Vagina (tissue), 2 donors: ENCODE measurements around the gene GPI. TPM values are rescaled to one million over a fixed set of nuclear protein-coding genes. Genes with fewer than 3 reads are reported as not detected.

Source experiments
- DNase-seq, 2 donors: peaks; one replicate each; pipeline ENCODE4 v3.0.0-alpha.2; 2017; ENCODE audit errors: extremely low spot score in 2 of 2
- H3K27ac ChIP-seq: fragments of 200-600 bp; sonication (generic); one replicate; pipeline ENCODE4 v1.5.1; 2019
- H3K27me3 ChIP-seq: fragments of 200-600 bp; sonication (generic); one replicate; pipeline ENCODE4 v1.5.1; 2019
- H3K36me3 ChIP-seq, 2 donors: fragments of 200-600 bp; sonication (generic); one replicate each; pipeline ENCODE4 v1.5.1; 2017 to 2019
- H3K4me1 ChIP-seq: fragments of 200-600 bp; sonication (generic); one replicate; pipeline ENCODE4 v1.5.1; 2019
- H3K4me3 ChIP-seq, 2 donors: fragments of 200-600 bp; sonication (generic); 1 replicate in 1 of 2; 2 replicates in 1 of 2; pipeline ENCODE4 v1.5.1; 2016 to 2019
- H3K9me3 ChIP-seq: fragments of 200-600 bp; sonication (generic); one replicate; pipeline ENCODE4 v1.5.1; 2019
- CTCF ChIP-seq, 3 experiments: fragments of 450-650 bp in 2 of 3; fragments of 200-600 bp in 1 of 3; sonication (generic) in 1 of 3; IDR thresholded peaks; one replicate each; pipeline ENCODE4 v1.5.1; 2017 to 2019; ENCODE audit warnings: antibody characterized with exemption in 3 of 3, mild to moderate bottlenecking in 2 of 3, moderate library complexity in 2 of 3
- POLR2AphosphoS5 ChIP-seq, 2 donors: sonication (generic); formaldehyde crosslinking; IDR thresholded peaks; one replicate each; pipeline ENCODE4 v1.9.0; 2017; ENCODE audit warnings: antibody characterized with exemption in 2 of 2, mild to moderate bottlenecking in 2 of 2, low read depth in 1 of 2; ENCODE audit not compliant: insufficient read depth in 1 of 2
- intact Hi-C: fragments of 100-400 bp; cut with DNase I; formaldehyde crosslinking; loops from one replicate; pipeline ENCODE4 v1.15.1; 2023
- total RNA-seq: library from RNA; depleted of rRNA; stranded (reverse); fragments of >200 nt; gene quantifications from one replicate; pipeline ENCODE4 v1.2.3, GENCODE V29; 2016

GPI gene
- total RNA-seq, 1 donor from 2014 or later, result 201 TPM

DNA sequence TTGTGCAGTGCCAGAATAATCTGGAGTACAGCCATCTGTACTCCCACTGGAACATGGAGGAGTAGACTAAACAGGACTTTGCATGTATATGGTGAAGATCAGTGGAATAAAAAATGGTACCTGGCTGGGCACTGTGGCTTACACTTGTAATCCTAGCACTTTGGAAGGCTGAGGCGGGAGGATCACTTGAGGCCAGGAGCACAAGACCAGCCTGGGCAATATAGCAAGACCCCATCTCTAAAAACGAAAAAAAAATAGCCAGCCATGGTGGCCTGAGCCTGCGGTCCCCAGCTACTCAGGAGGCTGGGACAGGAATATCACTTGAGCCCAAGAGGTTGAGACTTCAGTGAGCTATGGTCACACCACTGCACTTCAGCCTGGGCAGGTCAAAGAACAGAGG, 83.2 kb downstream of the GPI start:
- Histone ChIP-seq H3K4me1 (no peaks in the 10 kb centered on the region), H3K4me3 (no peak overlapping the region), H3K36me3 (peaks cover 0 to 90% of the 10 kb centered on the region in 2 donors), H3K27ac (no peak overlapping the region), H3K9me3 (no peaks in the 10 kb centered on the region), H3K27me3 (no peaks in the 10 kb centered on the region)
- TF ChIP-seq POLR2AphosphoS5 (IDR thresholded peaks at IDR 0.05; ENCODE audit: insufficient read depth in 1 of 2, low read depth in 1 of 2) (no peak), CTCF (IDR thresholded peaks at IDR 0.05) (no peak)
- intact Hi-C loops, result no loop called here
- no peak for DNase-seq

Other genes with a start within 250 kb of the GPI start
- 179 TPM for gene LSM14A, start 192.7 kb upstream of the GPI start, total RNA-seq
- 28.5 TPM for gene GARRE1, start 110.6 kb upstream of the GPI start, total RNA-seq
- gene PDCD2L, start 39.2 kb downstream of the GPI start, total RNA-seq, result 10.8 TPM
- gene UBA2, start 63.2 kb downstream of the GPI start, total RNA-seq, result 84.5 TPM
- gene WTIP, start 116.6 kb downstream of the GPI start, total RNA-seq, result 7.6 TPM